Sigmoid colon (tissue), 4 donors: Measurements from ENCODE around the gene RGS7.

Experiments used
- POLR2A ChIP-seq, 2 donors: fragments of 450-650 bp; IDR thresholded peaks; one replicate each; pipeline ENCODE4 v1.6.1; 2016; ENCODE audit warnings: antibody characterized with exemption in 2 of 2, mild to moderate bottlenecking in 2 of 2, moderate library complexity in 2 of 2
- POLR2AphosphoS5 ChIP-seq, 4 donors: sonication (generic); formaldehyde crosslinking; IDR thresholded peaks; one replicate each; pipeline ENCODE4 v1.6.1; 2017; ENCODE audit warnings: antibody characterized with exemption in 4 of 4
- TF ChIP-seq, protein P1 (sequence below), 4 experiments: fragments of 450-650 bp in 3 of 4; fragments of 200-600 bp in 1 of 4; IDR thresholded peaks; one replicate each; pipeline ENCODE4 v1.5.1; 2016 to 2019; ENCODE audit warnings: antibody characterized with exemption in 4 of 4, mild to moderate bottlenecking in 3 of 4, moderate library complexity in 2 of 4

DNA sequence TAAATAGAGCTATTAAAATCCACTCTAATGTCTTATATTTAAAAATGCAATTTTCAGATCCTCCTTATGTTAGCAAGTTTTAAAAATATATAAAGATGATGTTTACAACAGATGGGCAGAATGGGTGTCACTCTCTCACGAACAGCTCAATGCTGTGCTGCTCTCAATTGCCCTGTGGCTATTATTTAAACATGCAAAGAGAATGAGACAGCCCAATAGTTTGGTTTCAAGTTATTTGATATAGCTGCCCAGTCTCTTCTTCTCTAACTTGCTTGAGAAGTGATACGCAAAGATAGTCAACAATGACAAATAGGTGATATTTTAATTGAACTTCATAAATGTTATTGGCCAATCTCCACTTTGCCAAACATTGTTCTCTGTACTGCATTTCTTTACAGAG lies 545.7 kb downstream of the RGS7 start:
- TF ChIP-seq, protein P1, sequence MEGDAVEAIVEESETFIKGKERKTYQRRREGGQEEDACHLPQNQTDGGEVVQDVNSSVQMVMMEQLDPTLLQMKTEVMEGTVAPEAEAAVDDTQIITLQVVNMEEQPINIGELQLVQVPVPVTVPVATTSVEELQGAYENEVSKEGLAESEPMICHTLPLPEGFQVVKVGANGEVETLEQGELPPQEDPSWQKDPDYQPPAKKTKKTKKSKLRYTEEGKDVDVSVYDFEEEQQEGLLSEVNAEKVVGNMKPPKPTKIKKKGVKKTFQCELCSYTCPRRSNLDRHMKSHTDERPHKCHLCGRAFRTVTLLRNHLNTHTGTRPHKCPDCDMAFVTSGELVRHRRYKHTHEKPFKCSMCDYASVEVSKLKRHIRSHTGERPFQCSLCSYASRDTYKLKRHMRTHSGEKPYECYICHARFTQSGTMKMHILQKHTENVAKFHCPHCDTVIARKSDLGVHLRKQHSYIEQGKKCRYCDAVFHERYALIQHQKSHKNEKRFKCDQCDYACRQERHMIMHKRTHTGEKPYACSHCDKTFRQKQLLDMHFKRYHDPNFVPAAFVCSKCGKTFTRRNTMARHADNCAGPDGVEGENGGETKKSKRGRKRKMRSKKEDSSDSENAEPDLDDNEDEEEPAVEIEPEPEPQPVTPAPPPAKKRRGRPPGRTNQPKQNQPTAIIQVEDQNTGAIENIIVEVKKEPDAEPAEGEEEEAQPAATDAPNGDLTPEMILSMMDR (IDR thresholded peaks at IDR 0.05), result no peak
- TF ChIP-seq POLR2A (IDR thresholded peaks at IDR 0.05) (no peak), POLR2AphosphoS5 (IDR thresholded peaks at IDR 0.05) (no peak)
